GM10847 (cell line): ENCODE data around the gene SLC15A4.

ENCODE experiments used
- POLR2A ChIP-seq: IDR thresholded peaks from 2 replicates; pipeline ENCODE4 v1.6.1; 2011; ENCODE audit not compliant: insufficient read length; ENCODE audit errors: extremely low read depth

Gene SLC15A4

DNA sequence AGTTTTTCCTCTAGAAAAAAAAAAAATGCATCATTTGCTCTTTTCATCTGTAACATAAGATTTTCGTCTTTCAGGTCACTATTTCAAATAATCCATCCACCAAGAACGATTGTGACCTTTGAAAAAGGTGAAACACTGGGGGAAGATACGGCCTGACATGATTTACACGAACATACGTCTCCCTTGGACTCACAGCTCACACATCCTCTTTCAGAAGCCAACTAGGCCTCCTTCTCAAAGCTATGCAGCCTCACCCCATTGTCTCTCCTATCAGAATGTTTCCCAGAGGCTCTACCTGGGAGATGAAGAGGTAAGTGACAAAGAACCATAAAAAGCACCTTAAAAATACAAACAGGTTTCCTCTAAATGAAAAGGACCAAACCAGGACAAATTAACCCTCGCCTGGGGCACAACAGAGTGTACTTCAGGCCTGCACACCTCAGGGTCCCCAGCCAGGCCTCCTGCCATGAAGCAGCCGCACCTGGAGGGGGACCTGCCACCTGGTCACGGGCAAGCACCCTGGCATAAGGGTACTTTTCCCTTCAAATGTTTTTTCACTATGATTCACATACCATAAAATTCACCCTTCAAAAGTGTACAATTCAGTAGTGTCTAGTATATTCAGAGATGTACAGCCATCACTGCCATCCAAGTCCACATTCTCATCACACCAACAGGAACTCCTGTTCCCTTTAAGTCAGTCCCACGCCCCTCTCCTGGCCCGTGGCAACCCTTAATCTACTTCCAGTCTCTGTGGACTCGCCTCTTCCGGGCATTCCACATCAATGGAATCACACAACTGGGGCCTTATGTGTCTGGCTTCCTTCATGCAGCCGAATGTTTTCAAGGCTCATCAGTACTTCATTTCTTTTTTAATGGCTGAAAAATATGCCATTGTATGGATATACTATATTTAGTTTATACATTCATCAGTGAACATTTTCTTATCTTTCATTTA lies 5.4 kb downstream of the SLC15A4 start:
- no peak for TF ChIP-seq POLR2A

DNA sequence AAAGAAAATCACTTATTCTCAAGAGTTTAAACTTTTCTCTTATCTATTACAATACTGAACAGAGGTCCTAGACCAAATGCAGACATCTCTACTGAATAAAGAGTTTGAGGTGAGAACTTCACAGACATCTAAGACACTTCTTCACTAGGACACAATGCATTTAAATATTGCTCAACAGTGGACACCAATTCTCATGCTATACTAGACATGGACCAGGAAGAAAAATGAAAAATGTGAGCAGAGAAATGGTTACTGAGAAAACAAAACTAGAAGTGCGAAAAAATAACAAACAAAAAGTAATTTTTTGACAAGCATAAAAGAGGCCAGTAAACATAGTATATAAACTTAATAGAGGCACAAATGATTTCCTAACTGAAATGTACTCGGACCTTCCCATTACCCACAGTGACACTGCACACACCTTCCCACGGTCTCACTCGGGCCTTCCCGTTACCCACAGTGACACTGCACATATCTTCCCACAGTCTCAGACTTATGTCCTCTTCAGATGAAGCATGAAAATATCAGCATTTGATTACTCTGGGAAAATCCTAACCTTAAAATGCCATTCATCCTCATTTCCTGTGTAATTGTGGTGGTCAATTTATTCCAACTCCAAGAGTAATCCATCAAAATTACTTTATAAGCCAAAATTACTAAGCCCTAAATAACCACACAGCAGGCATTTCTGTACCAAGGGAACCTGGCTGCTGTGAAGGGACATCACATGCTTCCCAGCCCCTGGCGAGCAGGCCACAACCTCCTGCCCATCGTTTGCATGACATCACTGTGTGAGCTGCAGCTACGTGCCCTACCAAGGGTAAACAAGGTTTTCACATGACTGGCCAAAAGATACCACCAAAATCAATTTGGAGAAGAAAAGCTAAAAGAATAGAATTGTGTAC lies 6.4 kb downstream of the SLC15A4 start:
- no peak for TF ChIP-seq POLR2A

DNA sequence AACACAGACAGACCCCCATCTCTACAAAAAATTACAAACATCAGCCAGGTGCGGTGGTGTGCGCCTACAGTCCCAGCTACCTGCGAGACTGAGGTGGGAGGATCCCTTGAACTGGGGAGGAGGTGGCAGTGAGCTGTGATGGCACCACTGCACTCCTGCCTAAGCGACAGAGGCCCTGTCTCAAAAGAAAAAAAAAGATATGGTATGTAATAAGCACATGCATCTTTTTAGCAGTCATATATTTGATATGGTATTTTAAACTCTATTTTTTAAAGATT lies 7.2 kb downstream of the SLC15A4 start:
- no peak for TF ChIP-seq POLR2A

DNA sequence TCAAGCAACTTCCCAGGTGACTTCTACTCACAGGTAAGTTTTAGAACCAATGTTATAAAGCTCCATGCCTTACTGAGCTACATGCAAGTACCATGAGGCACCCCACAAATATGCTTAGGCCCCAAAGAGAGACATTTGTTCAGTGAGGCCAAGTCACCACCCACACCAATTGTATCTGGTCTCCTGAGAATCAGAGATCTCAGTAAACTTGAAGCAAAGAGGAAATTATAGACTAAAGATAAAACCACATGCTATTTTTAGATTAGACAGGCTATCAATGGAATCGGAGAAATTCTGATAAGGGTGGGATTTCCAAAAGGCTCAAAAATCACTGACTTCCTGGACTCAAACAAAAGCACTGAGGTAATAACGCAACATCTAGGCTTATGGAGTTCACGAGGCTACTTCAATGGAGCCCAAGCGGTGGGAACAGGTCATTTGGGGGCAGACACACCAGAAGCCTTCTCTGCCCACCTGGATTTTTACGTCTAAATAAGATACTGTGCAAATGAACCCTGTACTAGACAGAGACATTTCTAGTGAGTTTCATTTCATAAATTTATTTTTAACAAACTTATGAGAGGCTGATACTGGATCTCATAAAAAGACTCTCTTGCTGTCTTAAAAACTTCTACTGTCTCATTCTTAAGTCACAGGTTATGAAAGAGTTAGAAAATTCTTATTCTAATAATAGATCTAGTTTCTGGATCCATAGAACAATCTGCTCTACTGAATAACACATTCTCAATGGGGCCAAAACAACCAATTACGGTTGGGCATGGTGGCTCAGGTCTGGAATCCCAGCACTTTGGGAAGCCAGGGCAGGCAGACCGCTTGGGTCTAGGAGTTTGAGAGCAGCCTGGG lies 7.7 kb downstream of the SLC15A4 start:
- no peak for TF ChIP-seq POLR2A

DNA sequence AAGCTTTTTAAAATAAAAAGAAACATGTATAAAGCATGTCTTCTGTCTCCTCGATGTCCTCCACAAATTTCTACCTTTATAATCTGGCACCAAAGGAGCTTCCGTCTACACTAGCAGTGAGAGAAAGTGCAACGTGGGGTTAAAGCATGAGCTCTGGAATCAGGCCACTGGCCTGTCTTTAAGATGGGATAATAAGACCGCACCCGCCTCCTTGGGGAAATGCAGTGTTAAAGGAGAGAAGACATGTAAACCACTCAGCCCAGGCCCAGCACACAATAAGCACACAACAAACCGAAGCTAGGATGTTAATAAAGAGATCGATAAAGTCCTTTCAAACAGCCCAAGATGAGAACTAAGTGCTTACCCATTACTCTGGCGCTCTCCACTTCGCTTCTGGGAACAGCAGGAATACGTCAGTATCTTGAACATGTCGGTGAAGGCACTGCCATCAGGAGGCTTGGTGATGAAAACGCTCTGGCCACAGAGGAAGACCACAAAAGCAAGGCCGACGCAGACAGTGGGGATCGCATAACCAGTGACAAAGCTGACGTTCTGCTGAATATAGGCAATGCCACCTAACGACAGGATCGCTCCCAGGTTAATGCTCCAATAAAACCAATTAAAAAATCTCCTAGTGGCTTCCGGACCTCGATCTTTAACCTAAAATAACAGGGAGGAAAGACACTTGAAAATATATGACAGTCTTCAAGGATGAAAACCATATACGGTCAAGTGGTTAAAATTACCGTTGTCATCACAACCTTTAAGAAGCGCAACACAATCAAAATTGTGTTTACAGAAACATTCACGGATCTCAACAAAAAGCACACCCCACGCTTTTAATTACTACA lies 9.1 kb downstream of the SLC15A4 start:
- no peak for TF ChIP-seq POLR2A

DNA sequence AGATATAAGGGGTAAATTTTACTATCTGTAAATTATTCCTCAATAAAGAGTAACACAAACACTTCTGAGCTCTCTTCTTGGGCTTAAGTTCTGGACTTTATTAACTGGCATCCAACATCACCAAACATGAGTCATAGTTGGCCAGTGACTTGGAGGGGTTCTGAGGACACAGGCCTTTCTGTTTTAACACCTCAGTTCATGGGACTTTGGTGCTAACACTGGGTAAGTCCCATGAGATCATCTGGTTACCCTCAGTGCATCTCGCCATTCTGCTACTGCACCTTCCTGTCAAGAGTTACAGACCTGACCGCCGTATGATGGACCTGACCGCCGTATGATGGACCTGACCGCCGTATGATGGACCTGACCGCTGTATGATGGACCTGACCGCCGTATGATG lies 9.9 kb downstream of the SLC15A4 start:
- no peak for TF ChIP-seq POLR2A

DNA sequence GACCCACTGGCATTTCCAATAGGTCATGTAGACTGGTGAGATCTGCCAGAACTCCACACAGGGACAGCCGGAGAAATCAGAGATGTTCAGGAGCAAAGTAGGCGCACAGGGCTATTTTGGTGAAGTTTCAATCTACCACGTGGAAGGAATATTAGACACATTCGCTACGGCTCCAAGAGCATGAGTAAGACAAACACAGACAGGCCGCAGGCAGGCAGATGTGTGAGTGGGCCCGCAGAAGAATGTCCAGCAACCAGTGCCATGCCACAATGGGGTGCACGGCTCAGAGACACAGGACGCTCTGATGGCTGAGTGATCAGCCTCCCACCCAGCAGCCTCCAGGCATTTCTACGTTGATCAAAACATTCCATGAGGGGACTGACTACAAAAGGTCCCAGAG lies 10.4 kb downstream of the SLC15A4 start:
- TF ChIP-seq POLR2A = no peak

DNA sequence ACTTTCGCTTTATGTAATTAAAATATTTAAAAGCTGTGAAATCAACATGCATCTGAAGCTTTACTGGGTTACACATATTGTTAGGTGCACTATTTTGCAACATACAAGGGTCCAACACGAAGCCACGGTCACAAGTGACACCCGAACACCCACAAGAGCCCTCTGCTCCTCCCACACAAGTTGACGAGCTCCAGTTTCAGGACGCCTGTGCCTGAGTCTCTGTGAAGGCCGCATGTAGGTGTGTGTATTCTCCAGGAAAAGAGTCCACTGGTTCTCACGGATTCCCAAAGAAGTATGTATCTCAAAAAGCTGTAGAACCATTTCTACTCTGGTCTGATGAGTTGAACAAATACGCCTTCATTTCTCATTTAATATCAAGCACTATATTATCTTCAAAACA lies 12.0 kb downstream of the SLC15A4 start:
- no peak for TF ChIP-seq POLR2A

DNA sequence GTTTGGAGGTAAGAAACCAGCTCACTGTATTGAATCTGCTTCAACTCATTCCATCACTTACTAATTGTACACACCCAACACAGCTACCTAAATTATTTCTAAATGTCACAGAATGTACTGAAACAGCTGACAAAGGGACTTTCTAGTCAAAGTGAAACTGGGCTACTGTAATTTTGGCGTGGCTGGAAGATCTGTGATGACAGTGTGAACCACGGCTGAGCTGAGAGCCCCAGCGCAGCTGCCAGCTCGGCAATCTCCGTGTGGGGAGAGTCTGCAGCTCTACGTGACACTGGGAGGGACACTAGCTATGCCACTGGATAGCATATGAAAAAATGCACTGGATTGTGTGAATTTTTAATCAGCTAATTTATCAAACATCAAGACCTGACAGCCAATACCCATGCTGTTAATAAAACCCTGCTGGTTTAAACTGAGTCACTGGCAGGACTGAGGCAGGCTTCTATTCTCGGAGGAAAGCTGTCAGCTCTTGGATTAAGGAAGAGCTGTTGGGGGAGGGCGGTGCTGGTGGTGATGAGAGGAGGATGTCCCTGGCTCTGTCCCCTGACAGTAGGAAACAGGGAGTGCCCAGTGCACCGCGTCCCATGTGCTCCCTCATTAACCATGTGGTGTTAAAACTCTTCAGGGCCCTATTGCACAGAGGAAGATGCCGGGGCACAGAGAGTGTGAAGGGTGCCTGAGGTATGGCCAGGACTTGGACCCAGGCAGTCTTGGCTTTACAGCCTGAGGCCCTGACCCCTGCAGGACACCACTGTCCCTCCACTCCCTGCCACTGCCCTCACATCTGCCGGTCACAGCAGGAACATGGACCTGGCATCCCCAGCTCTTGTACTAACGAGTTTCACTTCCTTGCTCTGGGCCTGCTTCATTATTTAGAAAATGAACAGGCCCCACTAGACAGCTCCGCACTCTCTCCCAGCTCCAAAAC lies 13.3 kb downstream of the SLC15A4 start:
- TF ChIP-seq POLR2A = no peak

DNA sequence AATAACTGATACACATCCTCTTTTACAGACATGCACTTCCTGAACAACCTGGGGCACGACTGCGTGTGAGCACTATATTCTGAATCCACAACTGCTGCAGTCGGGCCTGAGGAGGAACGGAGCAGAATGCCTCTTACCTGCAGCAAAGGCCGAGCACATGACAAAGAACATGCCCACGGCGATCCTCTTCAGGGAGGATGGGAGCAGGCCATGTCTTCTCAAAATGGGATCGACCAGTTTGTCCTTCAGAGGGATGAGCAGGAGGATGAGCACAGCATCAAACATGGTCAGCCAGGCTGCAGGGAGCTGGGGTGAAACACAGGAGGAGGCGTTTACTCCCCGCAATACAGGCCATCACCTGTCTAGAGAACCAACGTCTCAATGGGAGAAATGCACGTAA lies 15.1 kb downstream of the SLC15A4 start:
- no peak for TF ChIP-seq POLR2A

DNA sequence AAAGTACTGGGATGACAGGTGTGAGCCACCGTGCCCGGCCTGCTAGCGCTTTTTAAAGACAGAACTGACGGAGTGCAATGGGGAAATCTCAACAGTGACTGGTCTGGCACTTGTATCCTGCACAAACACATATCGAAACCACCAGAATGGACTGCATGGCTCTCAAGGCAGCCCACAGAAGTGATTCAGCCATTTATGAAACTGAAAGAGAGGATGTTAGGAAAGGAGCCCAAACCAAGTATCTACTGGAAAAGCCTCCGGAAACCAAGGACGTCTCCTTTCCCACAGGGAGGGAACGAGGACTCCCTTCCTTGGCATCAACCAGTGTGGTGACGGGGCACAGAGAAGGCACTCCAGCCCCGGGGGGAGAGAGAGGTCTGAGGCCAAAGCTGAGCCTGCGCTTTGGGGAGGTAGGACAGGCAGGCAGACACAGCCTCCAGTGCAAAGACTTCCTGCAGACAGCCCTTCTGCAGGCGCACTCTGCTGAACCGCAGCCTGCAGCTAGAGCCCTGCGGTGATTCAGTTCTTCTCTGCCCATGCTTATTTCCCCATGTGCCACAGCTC lies 16.5 kb downstream of the SLC15A4 start:
- no peak for TF ChIP-seq POLR2A

DNA sequence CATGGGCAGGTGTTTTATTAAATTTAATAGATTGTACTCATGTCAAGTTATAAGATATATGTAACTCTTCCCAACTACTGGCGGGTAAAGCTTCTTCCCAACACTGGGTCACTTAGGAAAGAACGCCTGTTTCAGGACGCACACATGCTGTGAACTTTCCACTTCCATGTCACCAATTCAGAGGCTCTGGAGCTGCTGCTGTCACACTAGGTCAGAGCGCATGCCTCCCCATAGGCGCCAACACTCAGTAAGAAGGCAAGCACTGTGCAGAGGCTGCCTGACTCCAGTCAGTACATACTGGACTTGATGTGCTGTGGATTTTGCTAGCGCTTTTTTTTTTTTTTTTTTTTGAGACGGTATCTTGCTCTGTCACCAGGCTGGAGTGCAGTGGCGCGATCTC lies 17.2 kb downstream of the SLC15A4 start:
- TF ChIP-seq POLR2A = no peak

DNA sequence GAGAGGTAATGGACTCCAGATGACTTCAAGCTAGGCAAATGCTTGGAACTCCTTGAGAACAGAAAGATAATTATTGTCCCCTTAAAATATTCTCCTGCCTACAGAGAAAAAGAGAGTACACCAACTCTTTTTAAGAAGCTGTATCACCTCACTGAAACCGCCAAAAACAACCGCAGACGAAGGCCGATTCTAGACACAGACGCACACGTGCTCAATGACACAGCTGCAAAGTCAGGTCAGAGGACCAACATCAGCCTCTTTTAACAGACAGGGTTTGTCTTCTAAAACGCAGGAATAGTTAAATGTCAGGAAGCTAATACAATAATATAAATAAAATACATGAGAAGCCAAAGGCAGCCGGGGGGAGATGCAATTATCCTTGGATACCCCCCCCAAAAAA lies 19.0 kb downstream of the SLC15A4 start:
- no peak for TF ChIP-seq POLR2A
